GM23248 (cell line): Measurements from ENCODE around the gene ATP6V1E1.

ENCODE experiments used
- EZH2 ChIP-seq: fragments of 200-600 bp; sonication (generic); IDR thresholded peaks from 2 replicates; pipeline ENCODE4 v1.6.1; 2018; ENCODE audit warnings: antibody characterized with exemption, mild to moderate bottlenecking; ENCODE audit not compliant: insufficient read depth, poor library complexity, severe bottlenecking
- EZH2phosphoT487 ChIP-seq: fragments of 200-600 bp; sonication (generic); IDR thresholded peaks from 2 replicates; pipeline ENCODE4 v1.6.1; 2018; ENCODE audit warnings: antibody characterized with exemption, moderate library complexity, mild to moderate bottlenecking, low read depth; ENCODE audit not compliant: insufficient read depth

- TF ChIP-seq EZH2 (no peak), EZH2phosphoT487 (no peak)
These were observed 28.4 kb upstream of the ATP6V1E1 start for GRCh38 chr22:17656870-17657395.
